Muscle layer of duodenum (tissue), 2 donors: ENCODE results near the gene ZNF593OS.

Experiments
- H3K27ac ChIP-seq: one replicate; pipeline ENCODE4 v1.7.0; 2013; ENCODE audit warnings: mild to moderate bottlenecking, low read length
- H3K27me3 ChIP-seq: one replicate; pipeline ENCODE4 v1.7.0; 2013; ENCODE audit warnings: low read depth, mild to moderate bottlenecking, control low read depth, low read length
- H3K36me3 ChIP-seq, 2 donors: one replicate each; pipeline ENCODE4 v1.7.0; 2013; ENCODE audit warnings: low read length in 2 of 2, control low read depth in 1 of 2, mild to moderate bottlenecking in 1 of 2; ENCODE audit not compliant: insufficient read depth in 2 of 2, control insufficient read depth in 1 of 2
- H3K4me1 ChIP-seq, 2 donors: one replicate each; pipeline ENCODE4 v1.7.0; 2013; ENCODE audit warnings: low read length in 2 of 2, mild to moderate bottlenecking in 2 of 2, control low read depth in 1 of 2, moderate library complexity in 1 of 2; ENCODE audit not compliant: insufficient read depth in 2 of 2, control insufficient read depth in 1 of 2
- H3K4me3 ChIP-seq, 2 donors: one replicate each; pipeline ENCODE4 v1.7.0; 2013; ENCODE audit warnings: low read length in 2 of 2, low read depth in 1 of 2, mild to moderate bottlenecking in 1 of 2
- H3K9me3 ChIP-seq, 2 donors: one replicate each; pipeline ENCODE4 v1.7.0; 2013; ENCODE audit warnings: low read length in 2 of 2, control low read depth in 1 of 2, mild to moderate bottlenecking in 1 of 2; ENCODE audit not compliant: control insufficient read depth in 1 of 2
- donor health status: healthy.

The ZNF593OS gene

DNA sequence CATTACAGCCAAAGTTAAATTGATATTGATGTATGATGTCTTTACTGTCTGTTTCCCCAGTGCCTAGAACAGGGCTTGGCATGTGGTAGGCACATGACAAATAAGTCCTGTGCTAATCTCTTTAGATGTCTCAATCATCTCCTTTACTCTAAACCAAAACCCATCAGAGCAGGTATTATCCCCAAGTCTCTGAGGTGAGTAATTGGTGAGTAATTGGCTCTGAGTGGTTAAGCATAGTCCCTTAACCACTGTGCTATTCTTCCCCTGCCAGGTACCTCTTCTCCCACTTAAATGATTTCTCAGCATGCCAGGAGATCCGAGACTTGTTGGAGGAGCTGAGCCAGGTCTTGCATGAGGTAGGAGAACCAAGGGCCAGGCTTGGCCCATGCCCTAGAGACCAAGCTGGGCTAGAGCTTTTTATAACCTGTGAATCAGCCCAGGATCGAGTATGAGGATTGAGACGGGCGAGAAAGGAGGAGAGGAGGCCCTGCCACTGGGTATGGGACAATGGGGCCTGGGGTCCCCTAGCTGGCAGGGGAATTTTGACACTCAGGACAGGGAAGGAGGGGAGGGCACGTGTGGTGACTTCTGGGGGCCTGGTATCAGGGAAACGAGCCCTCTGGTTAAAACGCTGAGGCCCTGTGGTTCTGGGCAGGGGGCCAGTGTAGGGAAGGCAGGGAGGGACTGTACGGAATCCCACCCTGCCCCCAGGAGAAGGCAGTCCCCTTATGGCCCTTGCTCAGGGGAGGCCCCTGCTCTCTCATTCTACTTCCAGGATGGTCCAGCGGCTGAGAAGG, 10.2 kb upstream of the ZNF593OS start:
- Histone ChIP-seq H3K4me3 (no peak overlapping the region), H3K4me1 (no peaks in the 10 kb centered on the region), H3K27ac (no peak overlapping the region), H3K36me3 (no peaks in the 10 kb centered on the region), H3K9me3 (no peaks in the 10 kb centered on the region), H3K27me3 (no peaks in the 10 kb centered on the region)

DNA sequence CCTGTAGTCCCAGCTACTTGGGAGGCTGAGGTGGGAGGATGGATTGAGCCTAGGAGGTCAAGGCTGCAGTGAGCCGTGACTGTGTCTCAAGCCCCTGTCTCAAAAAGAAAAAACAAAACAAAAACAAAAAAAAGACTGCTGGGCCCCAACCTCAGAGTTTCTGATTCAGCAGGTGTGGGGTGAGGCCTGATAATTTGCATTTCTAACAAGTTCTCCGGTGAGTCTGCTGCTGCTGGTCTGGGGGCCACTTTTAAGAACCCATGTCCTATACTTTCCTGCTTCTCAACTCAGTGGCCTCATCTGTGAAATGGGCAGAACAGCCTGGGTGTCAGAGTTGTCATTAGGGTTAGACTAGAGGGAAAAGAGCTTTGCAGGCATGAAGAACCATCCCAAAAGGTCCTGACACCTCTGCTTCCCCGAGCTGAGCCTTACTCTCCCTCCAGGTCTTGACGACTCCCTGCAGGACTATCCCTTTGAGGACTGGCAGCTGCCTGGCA, 8.4 kb upstream of the ZNF593OS start:
- Histone ChIP-seq H3K4me3 (no peak overlapping the region), H3K36me3 (no peaks in the 10 kb centered on the region), H3K27ac (no peak overlapping the region)

DNA sequence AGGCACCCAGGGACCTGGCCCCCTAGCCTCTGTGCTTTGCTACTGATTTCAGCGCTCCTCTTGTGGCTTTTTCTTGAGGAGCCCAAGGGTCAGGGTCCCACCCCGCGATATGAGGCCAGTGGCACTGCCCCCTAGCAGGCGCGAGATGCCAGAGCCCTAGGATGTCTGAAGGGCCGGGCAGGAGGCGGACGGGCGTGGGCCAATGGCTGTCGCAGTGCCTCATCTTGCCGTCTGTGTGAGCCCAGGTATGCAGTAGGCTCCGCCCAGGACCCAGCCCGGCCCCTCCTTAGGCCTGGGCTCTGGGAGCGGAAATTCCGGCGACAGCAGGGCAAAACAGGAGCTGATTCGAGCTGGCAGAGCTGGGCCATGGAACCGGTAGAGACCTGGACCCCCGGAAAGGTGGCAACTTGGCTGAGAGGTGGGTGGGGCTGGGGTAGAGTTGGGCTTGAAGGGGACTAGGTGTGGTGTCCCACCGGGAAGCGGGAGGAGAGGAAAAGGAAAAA, 5.6 kb upstream of the ZNF593OS start, which contains the start of gene CNKSR1:
TSS of gene CNKSR1 (plus strand) at position 310 of the 503 bp plus-strand sequence. CDS start at position 367, 57 bp downstream.
- H3K4me1 ChIP-seq = no peaks in the 10 kb centered on the region
- no peak within 1 kb of the TSS for H3K4me3 ChIP-seq
- H3K27ac ChIP-seq = no peak within 1 kb of the TSS
- H3K27me3 ChIP-seq = no peaks in the 10 kb centered on the region
- no peaks in the 10 kb centered on the region for H3K36me3 ChIP-seq
- no peaks in the 10 kb centered on the region for H3K9me3 ChIP-seq

More for the DNA sequence above, 8.4 kb upstream of the ZNF593OS start:
- Histone ChIP-seq H3K4me1 (no peaks in the 10 kb centered on the region), H3K9me3 (no peaks in the 10 kb centered on the region), H3K27me3 (no peaks in the 10 kb centered on the region)

DNA sequence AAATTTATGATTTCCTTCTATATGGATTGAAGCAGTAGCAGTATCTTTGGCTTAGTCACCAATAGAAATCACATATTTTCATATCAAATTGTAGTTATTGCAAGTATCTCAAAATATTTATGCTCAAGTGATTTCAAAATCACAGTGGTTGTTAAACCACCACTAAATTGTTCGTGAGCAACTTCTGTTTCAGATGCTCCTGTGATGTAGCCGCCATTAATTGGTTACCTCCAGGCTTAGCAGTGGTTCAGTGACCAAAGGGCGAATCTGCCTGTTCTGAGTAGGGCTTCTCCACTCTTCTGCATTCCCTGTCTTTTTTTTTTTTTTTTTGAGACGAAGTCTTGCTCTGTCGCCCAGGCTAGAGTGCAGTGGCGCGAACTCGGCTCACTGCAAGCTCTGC, 3.7 kb upstream of the ZNF593OS start:
- Histone ChIP-seq H3K27ac (no peak overlapping the region), H3K27me3 (no peaks in the 10 kb centered on the region), H3K4me3 (no peak overlapping the region), H3K9me3 (no peaks in the 10 kb centered on the region), H3K4me1 (peaks cover 5 to 13% of the 10 kb centered on the region in 2 donors), H3K36me3 (no peaks in the 10 kb centered on the region)

DNA sequence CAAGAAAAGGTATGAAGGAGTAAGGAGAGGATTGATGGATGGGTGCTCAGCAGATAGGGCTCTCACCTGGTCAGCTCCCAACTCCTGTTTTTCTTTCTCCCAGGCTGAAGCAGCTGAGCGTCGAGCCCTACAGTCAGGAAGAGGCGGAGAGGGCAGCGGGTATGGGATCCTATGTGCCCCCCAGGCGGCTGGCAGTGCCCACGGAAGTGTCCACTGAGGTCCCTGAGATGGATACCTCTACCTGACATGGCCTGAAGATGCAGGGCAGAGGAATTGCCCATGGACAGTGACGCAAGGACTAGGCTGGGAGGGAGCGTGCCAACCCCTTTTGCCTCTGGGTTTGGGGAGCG, 1.2 kb downstream of the ZNF593OS start:
- Histone ChIP-seq H3K4me1 (peaks cover 10 to 22% of the 10 kb centered on the region in 2 donors), H3K27me3 (no peaks in the 10 kb centered on the region), H3K4me3 (peak overlapping the region; percentile 79 to 89), H3K27ac (peak overlapping the region; percentile 72), H3K9me3 (no peaks in the 10 kb centered on the region), H3K36me3 (no peaks in the 10 kb centered on the region)

GRCh38 chr1:26169669-26170471, 1.8 kb downstream of the ZNF593OS start, which contains the start of gene ZNF593:
TSS of gene ZNF593 (plus strand) at chr1:26169908. CDS start at chr1:26169984, 76 bp downstream.
- Histone ChIP-seq H3K9me3 (no peaks in the 10 kb centered on the region), H3K27me3 (no peaks in the 10 kb centered on the region)

GRCh38 chr1:26169198-26169554, 2.5 kb downstream of the ZNF593OS start:
- H3K36me3 ChIP-seq = no peaks in the 10 kb centered on the region
- H3K27me3 ChIP-seq = no peaks in the 10 kb centered on the region
- no peaks in the 10 kb centered on the region for H3K9me3 ChIP-seq
- peak overlapping the region; percentile 79 to 89 for H3K4me3 ChIP-seq
- H3K27ac ChIP-seq = peak overlapping the region; percentile 3
- peaks cover 10 to 22% of the 10 kb centered on the region in 2 donors for H3K4me1 ChIP-seq

More at GRCh38 chr1:26169669-26170471, 1.8 kb downstream of the ZNF593OS start, which contains the start of gene ZNF593:
- Histone ChIP-seq H3K36me3 (no peaks in the 10 kb centered on the region), H3K4me3 (peak within 1 kb of the TSS; percentile 79 to 89), H3K4me1 (peaks cover 10 to 22% of the 10 kb centered on the region in 2 donors), H3K27ac (peak within 1 kb of the TSS; percentile 72)

- no peaks in the 10 kb centered on the region for H3K27me3 ChIP-seq
- H3K27ac ChIP-seq = peak within 1 kb of the TSS; percentile 72
- peak within 1 kb of the TSS; percentile 79 to 89 for H3K4me3 ChIP-seq
- no peaks in the 10 kb centered on the region for H3K9me3 ChIP-seq
- H3K36me3 ChIP-seq = no peaks in the 10 kb centered on the region
- H3K4me1 ChIP-seq = peaks cover 10 to 26% of the 10 kb centered on the region in 2 donors
Measured at GRCh38 chr1:26168410-26169197, 3.0 kb downstream of the ZNF593OS start, which contains the start of gene C1orf232. TSS of gene C1orf232 (minus strand) at chr1:26168963. CDS start at chr1:26168499, 464 bp downstream.

DNA sequence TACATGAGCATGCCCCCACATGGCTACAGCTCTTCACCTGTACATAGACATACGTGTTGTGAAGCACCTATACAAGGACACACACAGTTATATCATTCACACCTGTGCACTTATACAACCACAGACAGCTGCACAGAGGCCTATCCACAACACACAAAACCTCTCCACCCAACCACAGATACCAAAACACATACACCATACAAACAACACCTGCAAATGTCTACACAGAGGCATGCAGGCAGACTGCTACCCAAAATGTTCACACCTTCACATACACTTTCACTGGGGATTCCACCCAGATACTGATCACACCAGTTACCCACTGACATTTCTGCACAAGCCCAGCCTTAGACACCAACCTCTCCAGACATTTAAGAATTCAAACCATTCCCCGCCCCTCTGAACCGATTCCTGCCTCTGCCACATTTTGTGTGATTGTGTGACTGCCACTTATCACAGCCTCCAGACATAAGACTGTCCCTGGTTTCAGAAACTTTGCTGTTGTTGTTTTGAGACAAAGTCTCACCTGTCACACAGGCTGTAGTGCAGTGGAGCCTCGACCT, 4.8 kb downstream of the ZNF593OS start:
- Histone ChIP-seq H3K4me3 (no peak overlapping the region), H3K27ac (no peak overlapping the region), H3K4me1 (peaks cover 10 to 31% of the 10 kb centered on the region in 2 donors), H3K36me3 (no peaks in the 10 kb centered on the region), H3K9me3 (no peaks in the 10 kb centered on the region), H3K27me3 (no peaks in the 10 kb centered on the region)
